ENCODE measurements around the gene TSG101. TPM values are rescaled to one million over a fixed set of nuclear protein-coding genes. Genes with fewer than 3 reads are reported as not detected.

The TSG101 gene
- total RNA-seq, 3 donors from 2014 or later = 60.6 to 71.1 (median 64.9) TPM

GRCh38 chr11:18563090-18563730, 36.5 kb upstream of the TSG101 start:
- no peaks in the 10 kb centered on the region for H3K36me3 ChIP-seq (ENCODE audit: low read depth)
- no peaks in the 10 kb centered on the region for H3K9me3 ChIP-seq
- no peak for DNase-seq
- no peak for ATAC-seq
- intact Hi-C loops (cut with DNase I, micrococcal nuclease) = no loop called here
- no peaks in the 10 kb centered on the region for H3K4me1 ChIP-seq (ENCODE audit: low read depth)
- no peak overlapping the region for H3K4me3 ChIP-seq
- no peak for TF ChIP-seq CTCF (IDR thresholded peaks at IDR 0.05)

- DNase-seq = peak in 1 of 3 donors; percentile 23
- H3K9me3 ChIP-seq = no peaks in the 10 kb centered on the region
- peaks cover 4% of the 10 kb centered on the region for H3K36me3 ChIP-seq (ENCODE audit: low read depth)
- H3K4me1 ChIP-seq (ENCODE audit: low read depth) = peaks cover 3% of the 10 kb centered on the region
- H3K4me3 ChIP-seq = no peak overlapping the region
- no peak for TF ChIP-seq CTCF (IDR thresholded peaks at IDR 0.05)
- peak; percentile 87 for ATAC-seq
- intact Hi-C loops (cut with DNase I, micrococcal nuclease) = no loop called here
These were observed 21.3 kb upstream of the TSG101 start for GRCh38 chr11:18548001-18548400.

GRCh38 chr11:18540207-18541009, 13.7 kb upstream of the TSG101 start:
- Histone ChIP-seq H3K4me3 (no peak overlapping the region), H3K36me3 (ENCODE audit: low read depth) (peaks cover 4% of the 10 kb centered on the region), H3K9me3 (no peaks in the 10 kb centered on the region), H3K4me1 (ENCODE audit: low read depth) (no peaks in the 10 kb centered on the region)
- intact Hi-C loops (cut with DNase I, micrococcal nuclease) = no loop called here
- ATAC-seq (peak; percentile 66), DNase-seq (no peak)
- TF ChIP-seq CTCF (IDR thresholded peaks at IDR 0.05) = no peak

- ATAC-seq (no peak), DNase-seq (no peak)
- no peaks in the 10 kb centered on the region for H3K9me3 ChIP-seq
- no peak overlapping the region for H3K4me3 ChIP-seq
- H3K4me1 ChIP-seq (ENCODE audit: low read depth) = no peaks in the 10 kb centered on the region
- intact Hi-C loops (cut with DNase I, micrococcal nuclease) = no loop called here
- no peaks in the 10 kb centered on the region for H3K36me3 ChIP-seq (ENCODE audit: low read depth)
- no peak for TF ChIP-seq CTCF (IDR thresholded peaks at IDR 0.05)
These were observed 9.5 kb upstream of the TSG101 start for GRCh38 chr11:18536209-18536608.

GRCh38 chr11:18534245-18534644, 7.5 kb upstream of the TSG101 start:
- intact Hi-C loops (cut with DNase I, micrococcal nuclease) = no loop called here
- ATAC-seq (no peak), DNase-seq (no peak)
- Histone ChIP-seq H3K36me3 (ENCODE audit: low read depth) (no peaks in the 10 kb centered on the region), H3K4me3 (no peak overlapping the region), H3K4me1 (ENCODE audit: low read depth) (no peaks in the 10 kb centered on the region), H3K9me3 (no peaks in the 10 kb centered on the region)
- TF ChIP-seq CTCF (IDR thresholded peaks at IDR 0.05) = no peak
